Transverse colon (tissue), 4 donors: ENCODE measurements around the gene NEK7. TPM values are rescaled to one million over a fixed set of nuclear protein-coding genes. Genes with fewer than 3 reads are reported as not detected.

Experiments used
- DNase-seq: peaks from one replicate; pipeline ENCODE4 v3.0.0-alpha.2; 2019
- H3K27ac ChIP-seq, 4 donors: fragments of 200-600 bp; sonication (generic); 2 replicates each; pipeline ENCODE4 v1.5.1; 2016 to 2018; ENCODE audit warnings: inconsistent platforms in 4 of 4
- H3K27me3 ChIP-seq: fragments of 200-600 bp; sonication (generic); 2 replicates; pipeline ENCODE4 v1.5.1; 2017; ENCODE audit warnings: inconsistent platforms
- H3K36me3 ChIP-seq, 4 donors: fragments of 200-600 bp; sonication (generic); 2 replicates each; pipeline ENCODE4 v1.5.1; 2017 to 2019; ENCODE audit warnings: inconsistent platforms in 4 of 4
- H3K4me1 ChIP-seq, 4 donors: fragments of 200-600 bp; sonication (generic); 2 replicates each; pipeline ENCODE4 v1.5.1; 2017 to 2020; ENCODE audit warnings: inconsistent platforms in 4 of 4
- H3K4me3 ChIP-seq, 4 donors: fragments of 200-600 bp; sonication (generic); 1 replicate in 1 of 4; 2 replicates in 3 of 4; pipeline versions ENCODE4 v1.5.1 to v1.6.1; 2017 to 2019; ENCODE audit warnings: inconsistent platforms in 4 of 4
- H3K9me3 ChIP-seq, 2 donors: fragments of 200-600 bp; sonication (generic); 2 replicates each; pipeline ENCODE4 v1.5.1; 2017 to 2019; ENCODE audit warnings: inconsistent platforms in 2 of 2
- EP300 ChIP-seq: sonication (generic); formaldehyde crosslinking; IDR thresholded peaks from one replicate; pipeline ENCODE4 v1.6.1; 2017; ENCODE audit warnings: antibody characterized with exemption, low read depth
- POLR2A ChIP-seq: fragments of 450-650 bp; IDR thresholded peaks from one replicate; pipeline ENCODE4 v1.6.1; 2016; ENCODE audit warnings: antibody characterized with exemption, mild to moderate bottlenecking, moderate library complexity
- POLR2AphosphoS5 ChIP-seq, 3 donors: sonication (generic); formaldehyde crosslinking; IDR thresholded peaks; one replicate each; pipeline ENCODE4 v1.6.1; 2016; ENCODE audit warnings: antibody characterized with exemption in 3 of 3
- WGBS, 2 donors: methylation state at CpG; one replicate each; pipeline ENCODE4 v1.1.5; 2018; ENCODE audit warnings: low coverage in 1 of 2; 5-methylcytosine and 5-hydroxymethylcytosine counted together
- in situ Hi-C, 4 donors: fragments of 200-750 bp; cut with MboI; loops; one replicate each; pipeline versions ENCODE4 v1.15.0 to v1.15.1; 2017; ENCODE audit warnings: low sequenced_read_pairs in 3 of 4, low pct_ligation_motif_present in 1 of 4, low pct_unique_long_range_greater_than_20kb in 1 of 4
- intact Hi-C: fragments of 100-400 bp; cut with DNase I; formaldehyde crosslinking; loops from one replicate; pipeline ENCODE4 v1.15.1; 2023; ENCODE audit warnings: low total_unique reads
- total RNA-seq, 4 donors: library from RNA; depleted of rRNA; stranded (reverse); fragments of >200 nt; gene quantifications; one replicate each; pipeline ENCODE4 v1.1.0, GENCODE V29; 2016
- TF ChIP-seq, protein P1 (sequence below), 5 experiments: fragments of 200-600 bp in 3 of 5; fragments of 450-650 bp in 2 of 5; sonication (generic) in 3 of 5; IDR thresholded peaks; 1 replicate in 2 of 5; 2 replicates in 3 of 5; pipeline ENCODE4 v1.5.1; 2016 to 2017; ENCODE audit warnings: antibody characterized with exemption in 5 of 5, inconsistent platforms in 3 of 5, mild to moderate bottlenecking in 2 of 5, moderate library complexity in 1 of 5

Gene NEK7
- total RNA-seq, 4 donors from 2014 or later, result 40.4 to 71.0 (median 57.6) TPM

GRCh38 chr1:198147216-198147615 lies 9.6 kb upstream of the NEK7 start:
- Histone ChIP-seq H3K36me3 (no peaks in the 10 kb centered on the region), H3K27ac (no peak overlapping the region), H3K4me3 (no peak overlapping the region), H3K9me3 (no peaks in the 10 kb centered on the region), H3K4me1 (no peaks in the 10 kb centered on the region), H3K27me3 (no peaks in the 10 kb centered on the region)
- DNase-seq, result no peak
- 77 to 83% methylated on average over 2 of the region's 2 CpGs for WGBS, 2 donors
- intact Hi-C loops (no loop called here), in situ Hi-C loops (no loop called here)
- TF ChIP-seq POLR2AphosphoS5 (IDR thresholded peaks at IDR 0.05) (no peak), EP300 (no peak), POLR2A (no peak)
- TF ChIP-seq, protein P1, sequence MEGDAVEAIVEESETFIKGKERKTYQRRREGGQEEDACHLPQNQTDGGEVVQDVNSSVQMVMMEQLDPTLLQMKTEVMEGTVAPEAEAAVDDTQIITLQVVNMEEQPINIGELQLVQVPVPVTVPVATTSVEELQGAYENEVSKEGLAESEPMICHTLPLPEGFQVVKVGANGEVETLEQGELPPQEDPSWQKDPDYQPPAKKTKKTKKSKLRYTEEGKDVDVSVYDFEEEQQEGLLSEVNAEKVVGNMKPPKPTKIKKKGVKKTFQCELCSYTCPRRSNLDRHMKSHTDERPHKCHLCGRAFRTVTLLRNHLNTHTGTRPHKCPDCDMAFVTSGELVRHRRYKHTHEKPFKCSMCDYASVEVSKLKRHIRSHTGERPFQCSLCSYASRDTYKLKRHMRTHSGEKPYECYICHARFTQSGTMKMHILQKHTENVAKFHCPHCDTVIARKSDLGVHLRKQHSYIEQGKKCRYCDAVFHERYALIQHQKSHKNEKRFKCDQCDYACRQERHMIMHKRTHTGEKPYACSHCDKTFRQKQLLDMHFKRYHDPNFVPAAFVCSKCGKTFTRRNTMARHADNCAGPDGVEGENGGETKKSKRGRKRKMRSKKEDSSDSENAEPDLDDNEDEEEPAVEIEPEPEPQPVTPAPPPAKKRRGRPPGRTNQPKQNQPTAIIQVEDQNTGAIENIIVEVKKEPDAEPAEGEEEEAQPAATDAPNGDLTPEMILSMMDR (IDR thresholded peaks at IDR 0.05), result no peak

- H3K4me1 ChIP-seq, result peaks cover 0 to under 1% (median under 1%) of the 10 kb centered on the region in 4 donors
- TF ChIP-seq POLR2A (no peak), POLR2AphosphoS5 (IDR thresholded peaks at IDR 0.05) (no peak)
- WGBS, 2 donors, result 69 to 70% methylated on average over 1 of the region's 1 CpG
- no peaks in the 10 kb centered on the region for H3K36me3 ChIP-seq
- H3K9me3 ChIP-seq, result no peaks in the 10 kb centered on the region
- in situ Hi-C loops, result loop anchor here in 1 of 4 donors (25.0 kb wide), 1 partner anchor 537 kb away; no protein-coding TSS in a partner anchor
- intact Hi-C loops, result no loop called here
- H3K27ac ChIP-seq, result no peak overlapping the region
- no peak for DNase-seq
- no peak overlapping the region for H3K4me3 ChIP-seq
- H3K27me3 ChIP-seq, result no peaks in the 10 kb centered on the region
These were observed 6.4 kb upstream of the NEK7 start for GRCh38 chr1:198150369-198150768.

DNA sequence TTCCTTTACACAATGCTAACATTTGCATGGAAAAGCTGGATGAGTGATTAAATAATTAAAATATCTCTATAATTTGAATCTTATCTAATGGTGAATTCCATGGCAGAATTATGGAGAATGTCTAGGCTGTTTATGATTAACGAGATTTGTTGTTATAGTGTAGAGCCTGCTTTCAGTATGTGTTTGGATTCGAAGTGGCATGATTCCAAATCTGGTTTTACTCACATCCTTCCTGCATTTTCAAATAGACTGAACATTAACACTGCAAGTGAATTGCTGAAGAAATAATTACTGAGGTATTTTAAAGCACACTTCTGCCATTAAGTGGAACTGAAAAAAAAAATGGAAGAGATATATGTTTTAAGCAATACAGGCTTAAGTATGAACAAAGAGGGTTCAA lies 5.1 kb upstream of the NEK7 start:
- in situ Hi-C loops, result loop anchor here in 1 of 4 donors (25.0 kb wide), 1 partner anchor 536 kb away; no protein-coding TSS in a partner anchor
- no peaks in the 10 kb centered on the region for H3K36me3 ChIP-seq
- H3K9me3 ChIP-seq, result no peaks in the 10 kb centered on the region
- H3K27me3 ChIP-seq, result no peaks in the 10 kb centered on the region
- DNase-seq, result no peak
- H3K27ac ChIP-seq, result no peak overlapping the region
- TF ChIP-seq POLR2A (no peak), EP300 (no peak), POLR2AphosphoS5 (IDR thresholded peaks at IDR 0.05) (no peak)
- TF ChIP-seq, protein P1 (IDR thresholded peaks at IDR 0.05), result no peak
- no peak overlapping the region for H3K4me3 ChIP-seq
- intact Hi-C loops, result no loop called here
- WGBS, 2 donors, result 25 to 32% methylated on average over 2 of the region's 2 CpGs
- H3K4me1 ChIP-seq, result peaks cover 0 to 9% (median 4%) of the 10 kb centered on the region in 4 donors

DNA sequence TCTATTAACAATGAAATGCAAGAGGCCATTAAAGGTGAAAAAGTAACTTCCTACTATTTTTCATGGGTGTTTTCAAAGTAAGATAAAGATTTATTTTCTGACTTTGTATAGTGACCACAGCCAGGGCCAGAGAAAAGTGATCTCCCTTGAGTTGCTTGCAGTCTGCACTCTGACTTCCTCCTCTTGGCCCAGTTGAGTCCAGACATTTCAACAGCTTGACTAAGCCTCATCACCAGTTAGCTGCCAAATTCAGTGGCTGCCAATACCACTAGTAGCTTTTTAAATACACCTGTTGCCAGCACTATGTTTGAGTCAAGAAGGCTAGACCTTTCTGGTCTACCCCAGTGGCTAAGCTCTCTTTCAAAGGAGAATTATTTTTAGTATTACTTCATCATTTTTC lies 3.7 kb upstream of the NEK7 start:
- Histone ChIP-seq H3K4me3 (no peak overlapping the region), H3K27ac (no peak overlapping the region), H3K36me3 (no peaks in the 10 kb centered on the region), H3K9me3 (no peaks in the 10 kb centered on the region), H3K4me1 (peaks cover 0 to 11% (median 7%) of the 10 kb centered on the region in 4 donors), H3K27me3 (no peaks in the 10 kb centered on the region)
- in situ Hi-C loops (loop anchor here in 1 of 4 donors (25.0 kb wide), 1 partner anchor 534 kb away; no protein-coding TSS in a partner anchor), intact Hi-C loops (no loop called here)
- TF ChIP-seq POLR2A, result no peak
- TF ChIP-seq, protein P1 (IDR thresholded peaks at IDR 0.05), result no peak
- no peak for TF ChIP-seq EP300
- no peak for TF ChIP-seq POLR2AphosphoS5 (IDR thresholded peaks at IDR 0.05)
- DNase-seq, result no peak

- Histone ChIP-seq H3K36me3 (no peaks in the 10 kb centered on the region), H3K9me3 (no peaks in the 10 kb centered on the region), H3K27me3 (no peaks in the 10 kb centered on the region), H3K4me1 (peaks cover 0 to 16% (median 12%) of the 10 kb centered on the region in 4 donors), H3K27ac (no peak overlapping the region), H3K4me3 (no peak overlapping the region)
- in situ Hi-C loops (loop anchor here in 1 of 4 donors (25.0 kb wide), 1 partner anchor 533 kb away; no protein-coding TSS in a partner anchor), intact Hi-C loops (no loop called here)
- WGBS, 2 donors, result 82 to 89% methylated on average over 1 of the region's 1 CpG
- TF ChIP-seq EP300, result no peak
- no peak for TF ChIP-seq POLR2AphosphoS5 (IDR thresholded peaks at IDR 0.05)
- no peak for DNase-seq
These were observed 3.0 kb upstream of the NEK7 start for GRCh38 chr1:198153804-198154203.
